ENCODE measurements around the gene SENP3. TPM values are rescaled to one million over a fixed set of nuclear protein-coding genes. Genes with fewer than 3 reads are reported as not detected.

Gene SENP3
- total and polyA plus RNA-seq, 2 of the 13 experiments (the other 11 are each of a cell fraction or from before 2014, with no cell fraction given) = 55.8 to 75.4 TPM

- TF ChIP-seq ZNF280D (CRISPR knock-in tag; IDR thresholded peaks at IDR 0.05) = no peak
Observed at GRCh38 chr17:7548585-7549400, 12.9 kb upstream of the SENP3 start, which contains the start of gene TNFSF12 (continued).

DNA sequence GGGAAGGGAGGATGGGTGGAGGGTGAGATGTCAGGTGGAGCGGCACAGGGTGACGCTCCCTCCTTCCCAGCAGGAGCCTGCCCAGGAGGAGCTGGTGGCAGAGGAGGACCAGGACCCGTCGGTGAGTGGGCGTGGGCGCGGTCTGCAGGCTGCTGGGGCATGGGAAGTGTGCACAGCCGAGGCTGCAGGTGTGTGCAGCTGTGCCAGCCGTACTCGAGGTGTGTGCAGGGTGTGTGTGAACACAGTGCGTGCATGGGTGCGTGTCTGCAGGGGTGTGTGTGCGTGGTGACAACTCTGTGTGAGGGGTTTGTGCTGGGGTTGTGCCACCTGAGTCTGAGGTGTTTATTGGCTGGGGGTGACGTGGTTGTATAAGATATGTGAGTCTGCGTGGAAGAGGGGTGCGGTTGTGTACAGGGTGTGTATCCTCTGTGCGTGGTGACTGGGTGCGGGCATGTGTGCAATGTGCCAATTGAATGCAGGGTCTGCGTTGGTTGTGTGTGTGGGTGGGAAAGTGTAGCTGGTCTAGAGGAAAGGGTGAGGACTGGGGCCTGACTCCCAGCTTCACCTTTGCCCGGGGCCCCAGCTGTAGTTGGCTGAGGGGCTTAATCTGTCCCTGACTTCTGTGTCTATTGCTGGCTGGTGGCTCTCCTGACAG is 12.2 kb upstream of the SENP3 start:
- intact Hi-C loops (cut with micrococcal nuclease; ENCODE audit: unreplicated experiment) = no loop called here
- H3K36me3 ChIP-seq (replicated peaks in 1 of 2; ENCODE audit: control insufficient read depth in 1 of 2, insufficient read depth in 2 of 2, low read length in 2 of 2) = no peaks in the 10 kb centered on the region
- H3K4me1 ChIP-seq (ENCODE audit: insufficient read depth, low read length) = peaks cover 54% of the 10 kb centered on the region
- H3K4me3 ChIP-seq (replicated peaks in 1 of 3; ENCODE audit: insufficient read depth in 1 of 3, low read depth in 2 of 3, low read length in 3 of 3) = peak overlapping the region; percentile 55 to 70 (median 65); a peak in 4 of 6 replicates
- BruUV-seq (replicated peaks) = no TSS peak
- no peaks in the 10 kb centered on the region for H4K20me1 ChIP-seq (ENCODE audit: insufficient read depth, low read length)
- 50% methylated on average over 20 of the region's 20 CpGs for WGBS (ENCODE audit: low lambda C conversion rate)
- H3K79me2 ChIP-seq (ENCODE audit: insufficient read depth, low read length) = no peaks in the 10 kb centered on the region
- no peak overlapping the region for H2AFZ ChIP-seq (ENCODE audit: low read length)
- DNase-seq (ENCODE audit: low spot score) (no peak), ATAC-seq (peak; percentile 55), FAIRE-seq (no peak)
- H3K9me3 ChIP-seq (ENCODE audit: low read length) = no peaks in the 10 kb centered on the region
- ChIA-PET POLR2A (interaction anchor here (0.8 to 3.9 kb wide), 3 partner anchors 8 to 198 kb away, joined by 3 to 18 read pairs (median 10); partner anchors contain the start of gene TNFSF13), CTCF (ENCODE audit: low intra/inter-chr PET ratio, low total read pairs) (no interaction called here)
- H3K27ac ChIP-seq (ENCODE audit: extremely low read length, insufficient read depth, low read length) = no peak overlapping the region
- H3K27me3 ChIP-seq (ENCODE audit: control insufficient read depth in 1 of 2, insufficient read depth in 2 of 2, low read length in 2 of 2) = no peaks in the 10 kb centered on the region; a peak in 2 of 5 replicates
- no peak overlapping the region; the same call in 1 of the 2 replicates for H3K9ac ChIP-seq (ENCODE audit: insufficient read depth, low read depth, low read length)
- peak overlapping the region; percentile 65 for H3K4me2 ChIP-seq (ENCODE audit: low read depth, low read length)
- in situ Hi-C loops (cut with HindIII; ENCODE audit: extremely low pct_ligation_motif_present, low pct_unique_long_range_greater_than_20kb) = no loop called here
- TF ChIP-seq SP5 (CRISPR knock-in tag; IDR thresholded peaks at IDR 0.05; ENCODE audit: borderline replicate concordance, low read depth) = no peak
- no peak for TF ChIP-seq ZNF788 (CRISPR knock-in tag; IDR thresholded peaks at IDR 0.05; ENCODE audit: borderline replicate concordance)
- TF ChIP-seq, protein P1, sequence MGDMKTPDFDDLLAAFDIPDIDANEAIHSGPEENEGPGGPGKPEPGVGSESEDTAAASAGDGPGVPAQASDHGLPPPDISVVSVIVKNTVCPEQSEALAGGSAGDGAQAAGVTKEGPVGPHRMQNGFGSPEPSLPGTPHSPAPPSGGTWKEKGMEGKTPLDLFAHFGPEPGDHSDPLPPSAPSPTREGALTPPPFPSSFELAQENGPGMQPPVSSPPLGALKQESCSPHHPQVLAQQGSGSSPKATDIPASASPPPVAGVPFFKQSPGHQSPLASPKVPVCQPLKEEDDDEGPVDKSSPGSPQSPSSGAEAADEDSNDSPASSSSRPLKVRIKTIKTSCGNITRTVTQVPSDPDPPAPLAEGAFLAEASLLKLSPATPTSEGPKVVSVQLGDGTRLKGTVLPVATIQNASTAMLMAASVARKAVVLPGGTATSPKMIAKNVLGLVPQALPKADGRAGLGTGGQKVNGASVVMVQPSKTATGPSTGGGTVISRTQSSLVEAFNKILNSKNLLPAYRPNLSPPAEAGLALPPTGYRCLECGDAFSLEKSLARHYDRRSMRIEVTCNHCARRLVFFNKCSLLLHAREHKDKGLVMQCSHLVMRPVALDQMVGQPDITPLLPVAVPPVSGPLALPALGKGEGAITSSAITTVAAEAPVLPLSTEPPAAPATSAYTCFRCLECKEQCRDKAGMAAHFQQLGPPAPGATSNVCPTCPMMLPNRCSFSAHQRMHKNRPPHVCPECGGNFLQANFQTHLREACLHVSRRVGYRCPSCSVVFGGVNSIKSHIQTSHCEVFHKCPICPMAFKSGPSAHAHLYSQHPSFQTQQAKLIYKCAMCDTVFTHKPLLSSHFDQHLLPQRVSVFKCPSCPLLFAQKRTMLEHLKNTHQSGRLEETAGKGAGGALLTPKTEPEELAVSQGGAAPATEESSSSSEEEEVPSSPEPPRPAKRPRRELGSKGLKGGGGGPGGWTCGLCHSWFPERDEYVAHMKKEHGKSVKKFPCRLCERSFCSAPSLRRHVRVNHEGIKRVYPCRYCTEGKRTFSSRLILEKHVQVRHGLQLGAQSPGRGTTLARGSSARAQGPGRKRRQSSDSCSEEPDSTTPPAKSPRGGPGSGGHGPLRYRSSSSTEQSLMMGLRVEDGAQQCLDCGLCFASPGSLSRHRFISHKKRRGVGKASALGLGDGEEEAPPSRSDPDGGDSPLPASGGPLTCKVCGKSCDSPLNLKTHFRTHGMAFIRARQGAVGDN (CRISPR knock-in tag; IDR thresholded peaks at IDR 0.05) = peak; percentile 50; the same call in 1 of the 2 replicates
- TF ChIP-seq HES4 (CRISPR knock-in tag; IDR thresholded peaks at IDR 0.05; ENCODE audit: borderline replicate concordance) = peak; percentile 52; the same call in 1 of the 2 replicates
- TF ChIP-seq, protein P2, sequence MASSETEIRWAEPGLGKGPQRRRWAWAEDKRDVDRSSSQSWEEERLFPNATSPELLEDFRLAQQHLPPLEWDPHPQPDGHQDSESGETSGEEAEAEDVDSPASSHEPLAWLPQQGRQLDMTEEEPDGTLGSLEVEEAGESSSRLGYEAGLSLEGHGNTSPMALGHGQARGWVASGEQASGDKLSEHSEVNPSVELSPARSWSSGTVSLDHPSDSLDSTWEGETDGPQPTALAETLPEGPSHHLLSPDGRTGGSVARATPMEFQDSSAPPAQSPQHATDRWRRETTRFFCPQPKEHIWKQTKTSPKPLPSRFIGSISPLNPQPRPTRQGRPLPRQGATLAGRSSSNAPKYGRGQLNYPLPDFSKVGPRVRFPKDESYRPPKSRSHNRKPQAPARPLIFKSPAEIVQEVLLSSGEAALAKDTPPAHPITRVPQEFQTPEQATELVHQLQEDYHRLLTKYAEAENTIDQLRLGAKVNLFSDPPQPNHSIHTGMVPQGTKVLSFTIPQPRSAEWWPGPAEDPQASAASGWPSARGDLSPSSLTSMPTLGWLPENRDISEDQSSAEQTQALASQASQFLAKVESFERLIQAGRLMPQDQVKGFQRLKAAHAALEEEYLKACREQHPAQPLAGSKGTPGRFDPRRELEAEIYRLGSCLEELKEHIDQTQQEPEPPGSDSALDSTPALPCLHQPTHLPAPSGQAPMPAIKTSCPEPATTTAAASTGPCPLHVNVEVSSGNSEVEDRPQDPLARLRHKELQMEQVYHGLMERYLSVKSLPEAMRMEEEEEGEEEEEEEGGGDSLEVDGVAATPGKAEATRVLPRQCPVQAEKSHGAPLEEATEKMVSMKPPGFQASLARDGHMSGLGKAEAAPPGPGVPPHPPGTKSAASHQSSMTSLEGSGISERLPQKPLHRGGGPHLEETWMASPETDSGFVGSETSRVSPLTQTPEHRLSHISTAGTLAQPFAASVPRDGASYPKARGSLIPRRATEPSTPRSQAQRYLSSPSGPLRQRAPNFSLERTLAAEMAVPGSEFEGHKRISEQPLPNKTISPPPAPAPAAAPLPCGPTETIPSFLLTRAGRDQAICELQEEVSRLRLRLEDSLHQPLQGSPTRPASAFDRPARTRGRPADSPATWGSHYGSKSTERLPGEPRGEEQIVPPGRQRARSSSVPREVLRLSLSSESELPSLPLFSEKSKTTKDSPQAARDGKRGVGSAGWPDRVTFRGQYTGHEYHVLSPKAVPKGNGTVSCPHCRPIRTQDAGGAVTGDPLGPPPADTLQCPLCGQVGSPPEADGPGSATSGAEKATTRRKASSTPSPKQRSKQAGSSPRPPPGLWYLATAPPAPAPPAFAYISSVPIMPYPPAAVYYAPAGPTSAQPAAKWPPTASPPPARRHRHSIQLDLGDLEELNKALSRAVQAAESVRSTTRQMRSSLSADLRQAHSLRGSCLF (CRISPR knock-in tag; IDR thresholded peaks at IDR 0.05; ENCODE audit: borderline replicate concordance) = no peak
- peak; percentile 64 for TF ChIP-seq ZBTB38 (CRISPR knock-in tag; IDR thresholded peaks at IDR 0.05)
